GM12873 (cell line): ENCODE data around the gene CD59.

ENCODE experiments used
- TF ChIP-seq, protein P1 (sequence below): IDR thresholded peaks from 2 replicates; pipeline ENCODE4 v1.5.1; 2012; ENCODE audit warnings: low read depth, mild to moderate bottlenecking, moderate library complexity, low read length, control low read depth; ENCODE audit not compliant: insufficient read depth; ENCODE audit errors: missing control alignments

CD59 gene

GRCh38 chr11:33690290-33691065 is 45.7 kb downstream of the CD59 start:
- TF ChIP-seq, protein P1, sequence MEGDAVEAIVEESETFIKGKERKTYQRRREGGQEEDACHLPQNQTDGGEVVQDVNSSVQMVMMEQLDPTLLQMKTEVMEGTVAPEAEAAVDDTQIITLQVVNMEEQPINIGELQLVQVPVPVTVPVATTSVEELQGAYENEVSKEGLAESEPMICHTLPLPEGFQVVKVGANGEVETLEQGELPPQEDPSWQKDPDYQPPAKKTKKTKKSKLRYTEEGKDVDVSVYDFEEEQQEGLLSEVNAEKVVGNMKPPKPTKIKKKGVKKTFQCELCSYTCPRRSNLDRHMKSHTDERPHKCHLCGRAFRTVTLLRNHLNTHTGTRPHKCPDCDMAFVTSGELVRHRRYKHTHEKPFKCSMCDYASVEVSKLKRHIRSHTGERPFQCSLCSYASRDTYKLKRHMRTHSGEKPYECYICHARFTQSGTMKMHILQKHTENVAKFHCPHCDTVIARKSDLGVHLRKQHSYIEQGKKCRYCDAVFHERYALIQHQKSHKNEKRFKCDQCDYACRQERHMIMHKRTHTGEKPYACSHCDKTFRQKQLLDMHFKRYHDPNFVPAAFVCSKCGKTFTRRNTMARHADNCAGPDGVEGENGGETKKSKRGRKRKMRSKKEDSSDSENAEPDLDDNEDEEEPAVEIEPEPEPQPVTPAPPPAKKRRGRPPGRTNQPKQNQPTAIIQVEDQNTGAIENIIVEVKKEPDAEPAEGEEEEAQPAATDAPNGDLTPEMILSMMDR = no peak

DNA sequence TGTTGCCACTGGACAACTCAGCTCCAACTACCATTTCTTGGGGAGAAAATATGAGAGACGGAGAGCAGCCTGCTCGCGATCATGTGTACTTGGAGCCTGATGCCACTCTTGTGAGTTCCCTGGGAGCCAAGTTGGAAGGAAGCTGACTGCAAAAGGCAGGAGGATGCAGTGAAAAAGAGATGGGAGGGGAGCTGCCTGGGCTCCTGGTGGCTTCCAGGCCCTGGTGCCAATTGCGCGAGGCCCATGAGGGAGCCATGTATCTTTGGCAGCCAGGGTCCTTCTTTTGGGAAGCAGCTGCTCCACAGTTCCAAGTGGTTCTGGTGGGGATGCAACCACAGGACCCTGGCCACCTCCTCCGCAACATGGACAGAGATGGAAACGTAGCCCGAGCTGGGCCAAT is 46.7 kb downstream of the CD59 start:
- TF ChIP-seq, protein P1 = no peak

GRCh38 chr11:33689085-33689484 is 47.1 kb downstream of the CD59 start:
- TF ChIP-seq, protein P1 = no peak

DNA sequence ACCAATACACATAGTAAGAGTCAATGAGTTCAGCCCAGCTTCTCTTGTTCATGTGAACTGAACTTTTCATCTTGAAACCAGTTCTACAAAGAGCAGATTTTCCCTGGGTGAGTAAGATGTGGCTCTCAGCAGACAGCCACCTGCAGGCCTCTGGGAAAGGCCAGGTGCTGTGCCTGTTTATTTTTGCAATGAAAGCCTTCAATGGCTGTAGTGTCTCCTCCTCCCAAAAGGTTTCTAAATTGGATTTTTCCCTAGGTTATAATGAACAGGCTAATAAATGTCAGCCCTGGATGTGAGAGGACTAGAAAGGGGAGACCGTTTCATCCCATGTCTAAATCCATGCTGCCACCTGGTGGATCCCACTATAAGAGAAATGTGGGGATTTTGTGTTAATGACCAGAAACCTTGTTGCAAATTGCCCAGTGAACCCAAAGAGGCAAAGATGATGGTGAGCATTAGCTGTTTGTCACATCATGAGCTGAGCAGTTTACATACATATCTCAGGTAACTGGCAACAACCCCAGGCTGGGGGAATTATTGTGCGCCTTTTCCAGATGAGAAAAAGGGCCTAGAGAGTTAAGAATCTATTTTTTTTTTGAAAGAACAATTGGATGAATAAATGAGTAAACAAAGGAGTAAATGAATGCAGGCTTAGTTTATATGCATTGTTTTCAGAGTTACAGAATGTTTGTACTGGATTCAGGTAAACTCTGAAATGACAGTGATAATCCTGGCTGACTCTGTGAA is 48.3 kb downstream of the CD59 start:
- TF ChIP-seq, protein P1 = peak; percentile 66

DNA sequence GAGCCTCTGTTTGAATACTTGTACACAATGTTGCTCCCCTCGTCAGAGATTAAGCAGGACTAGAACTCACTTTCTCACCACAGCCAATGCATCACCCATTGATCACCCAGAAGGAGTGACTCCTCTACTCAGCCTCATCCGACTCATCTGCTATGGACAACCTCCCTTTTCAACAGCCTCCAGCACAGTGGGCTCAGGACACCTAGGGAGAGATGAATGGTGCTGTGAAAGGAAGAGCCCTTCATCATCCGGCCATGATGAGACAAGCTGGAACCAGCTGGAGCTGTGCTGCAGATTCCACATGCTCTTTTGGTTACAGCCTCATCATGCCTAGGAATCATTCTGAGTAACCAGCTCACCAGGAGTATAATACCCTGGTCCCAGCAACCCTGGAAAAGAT is 51.1 kb downstream of the CD59 start:
- TF ChIP-seq, protein P1 = no peak

DNA sequence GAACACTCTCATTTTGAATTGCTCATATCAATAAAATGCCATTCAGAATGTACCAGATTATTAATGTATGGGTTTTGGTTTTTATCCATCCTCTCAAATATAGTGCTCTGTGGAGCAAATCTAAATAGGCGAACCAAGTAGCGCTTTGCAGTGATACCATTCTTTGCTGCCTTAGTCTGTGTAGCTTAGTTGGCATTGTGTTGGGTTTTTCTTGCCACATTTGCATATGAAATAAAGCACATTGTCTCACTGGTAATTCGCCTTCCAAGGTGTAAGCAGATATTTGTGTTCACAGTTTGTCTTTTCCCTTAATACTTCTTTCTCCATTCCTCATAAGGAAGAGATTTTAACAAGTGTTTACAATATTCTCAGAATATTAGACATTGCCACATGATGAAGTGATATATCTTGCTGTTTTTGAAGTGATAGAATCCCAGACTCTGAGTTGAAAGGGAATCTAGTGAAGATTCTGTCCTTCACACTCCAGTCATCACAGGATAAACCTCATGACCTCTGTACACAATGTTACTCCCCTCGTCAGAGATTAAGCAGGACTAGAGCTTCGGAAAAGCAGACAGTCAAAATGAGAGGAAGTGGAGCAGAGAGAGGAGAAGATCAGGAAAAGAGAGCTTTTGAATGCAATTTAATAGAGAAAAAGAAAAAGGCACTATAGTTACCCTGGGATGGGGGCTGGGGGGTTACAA is 52.1 kb downstream of the CD59 start:
- TF ChIP-seq, protein P1 = no peak

DNA sequence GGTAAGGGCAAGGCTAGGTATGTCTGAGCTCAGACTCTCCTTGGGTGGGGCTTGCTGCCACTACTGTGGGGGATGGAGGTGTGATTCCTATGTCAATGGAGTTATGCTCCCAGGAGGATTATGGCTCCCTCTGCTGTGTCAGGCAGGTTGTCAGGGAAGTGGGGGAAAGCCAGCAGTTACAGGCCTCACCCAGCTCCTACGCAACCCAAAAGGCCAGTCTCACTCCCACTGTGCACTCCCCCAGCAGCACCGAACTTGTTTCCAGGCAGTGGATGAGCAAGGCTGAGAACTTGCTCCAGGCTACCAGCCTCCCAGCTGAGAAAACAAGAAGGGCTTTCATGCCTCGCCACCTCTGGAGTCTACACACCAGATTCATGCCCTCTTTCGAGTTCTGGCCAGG is 53.8 kb downstream of the CD59 start:
- TF ChIP-seq, protein P1 = no peak
